H1 (cell line): ENCODE data around the gene PRIMPOL. TPM values are rescaled to one million over a fixed set of nuclear protein-coding genes. Genes with fewer than 3 reads are reported as not detected.

Source experiments
- CTCF ChIA-PET: fragments of 300-600 bp; sonication (Branson Sonifier 250); formaldehyde crosslinking; loops from one replicate; lab custom pipeline; 2021; ENCODE audit not compliant: partially characterized antibody; lab: Charles Lee
- POLR2A ChIA-PET: fragments of 300-600 bp; sonication (Branson Sonifier 250); formaldehyde crosslinking; loops from one replicate; lab custom pipeline; 2021; ENCODE audit warnings: inconsistent platforms; ENCODE audit not compliant: partially characterized antibody; lab: Charles Lee
- DNase-seq, 2 experiments: peaks; one replicate each; pipeline versions ENCODE4 v3.0.0 to v3.0.0-alpha.2; 2010 to 2022; ENCODE audit warnings: low spot score in 2 of 2, low read depth in 1 of 2, mixed read lengths in 1 of 2
- FAIRE-seq: peaks from 2 replicates; lab custom pipeline; 2011; peaks lifted over from hg19 to GRCh38; lab: Jason Lieb, UNC
- H2AFZ ChIP-seq: 2 replicates; pipeline ENCODE4 v1.8.1; 2012; ENCODE audit warnings: low read length, inconsistent platforms
- H2AK5ac ChIP-seq: 2 replicates; pipeline ENCODE4 v1.6.1; 2013; ENCODE audit warnings: low read depth, low read length
- H2BK120ac ChIP-seq: replicated peaks from 2 replicates; pipeline ENCODE3; 2013; ENCODE audit warnings: low read depth, low read length, inconsistent platforms
- H2BK12ac ChIP-seq: 2 replicates; pipeline ENCODE4 v1.6.1; 2013; ENCODE audit warnings: low read depth, low read length
- H2BK15ac ChIP-seq: 2 replicates; pipeline ENCODE4 v1.6.1; 2013; ENCODE audit warnings: low read length
- H2BK20ac ChIP-seq: 2 replicates; pipeline ENCODE4 v1.6.1; 2013; ENCODE audit warnings: low read length
- H2BK5ac ChIP-seq: 2 replicates; pipeline ENCODE4 v1.6.1; 2013; ENCODE audit warnings: low read depth, low read length
- H3K14ac ChIP-seq: 2 replicates; pipeline ENCODE4 v1.6.1; 2013; ENCODE audit warnings: inconsistent platforms; ENCODE audit not compliant: insufficient read length
- H3K18ac ChIP-seq: 2 replicates; pipeline ENCODE4 v1.6.1; 2013; ENCODE audit warnings: low read length; ENCODE audit errors: extremely low read depth
- H3K23ac ChIP-seq: 2 replicates; pipeline ENCODE4 v1.6.1; 2013; ENCODE audit warnings: inconsistent platforms; ENCODE audit not compliant: insufficient read length
- H3K23me2 ChIP-seq: 2 replicates; pipeline ENCODE4 v1.6.1; 2013; ENCODE audit warnings: low read depth, low read length
- H3K27ac ChIP-seq: 2 replicates; pipeline ENCODE4 v1.6.1; 2011; ENCODE audit warnings: low read depth, low read length, inconsistent platforms
- H3K27me3 ChIP-seq, 4 experiments: replicated peaks in 1 of 4; 1 replicate in 1 of 4; 2 replicates in 3 of 4; pipeline versions ENCODE4 v1.6.1 to v1.8.1; 2011 to 2013; ENCODE audit warnings: low read length in 3 of 4, mild to moderate bottlenecking in 3 of 4, inconsistent platforms in 2 of 4, mixed read lengths in 2 of 4, moderate library complexity in 1 of 4; ENCODE audit not compliant: control insufficient read depth in 3 of 4, insufficient read depth in 3 of 4; ENCODE audit errors: extremely low read depth in 1 of 4
- H3K36me3 ChIP-seq, 4 experiments: 2 replicates each; pipeline versions ENCODE4 v1.6.1 to v1.8.1; 2011 to 2013; ENCODE audit warnings: mild to moderate bottlenecking in 4 of 4, low read length in 3 of 4, moderate library complexity in 2 of 4, control low read depth in 1 of 4, inconsistent platforms in 1 of 4; ENCODE audit not compliant: insufficient read depth in 4 of 4, control insufficient read depth in 2 of 4
- H3K4ac ChIP-seq: replicated peaks from 2 replicates; pipeline ENCODE3; 2013; ENCODE audit warnings: low read length, low read depth, mixed read lengths, inconsistent platforms; ENCODE audit not compliant: insufficient read length
- H3K4me1 ChIP-seq, 4 experiments: replicated peaks in 1 of 4; 1 replicate in 1 of 4; 2 replicates in 3 of 4; pipeline versions ENCODE4 v1.6.1 to v1.8.1; 2011 to 2013; ENCODE audit warnings: low read length in 3 of 4, inconsistent platforms in 2 of 4, mixed read lengths in 1 of 4; ENCODE audit not compliant: insufficient read depth in 4 of 4, control insufficient read depth in 3 of 4
- H3K4me2 ChIP-seq, 2 experiments: 2 replicates each; pipeline versions ENCODE4 v1.6.1 to v1.8.1; 2011 to 2013; ENCODE audit warnings: low read depth in 2 of 2, low read length in 2 of 2, control low read depth in 1 of 2, inconsistent platforms in 1 of 2, mild to moderate bottlenecking in 1 of 2; ENCODE audit not compliant: insufficient read depth in 1 of 2
- H3K4me3 ChIP-seq, 4 experiments: fragments of 200-600, 300-600 bp in 1 of 4; sonication (generic), shearing (Covaris generic), sonication (Bioruptor Twin) in 1 of 4; 2 replicates each; pipeline versions ENCODE4 v1.5.1 to v1.8.1; 2011 to 2016; ENCODE audit warnings: low read length in 4 of 4, low read depth in 3 of 4, control low read depth in 2 of 4, inconsistent platforms in 2 of 4, mild to moderate bottlenecking in 2 of 4, mixed read lengths in 1 of 4, moderate library complexity in 1 of 4; ENCODE audit not compliant: insufficient read depth in 2 of 4; ENCODE audit errors: extremely low read depth in 1 of 4
- H3K56ac ChIP-seq: replicated peaks from 2 replicates; pipeline ENCODE3; 2013; ENCODE audit warnings: low read depth, mild to moderate bottlenecking, mixed read lengths, low read length, inconsistent platforms; ENCODE audit not compliant: insufficient read length
- H3K79me1 ChIP-seq: 2 replicates; pipeline ENCODE4 v1.6.1; 2013; ENCODE audit warnings: low read depth, low read length, control low read depth
- H3K79me2 ChIP-seq, 2 experiments: 2 replicates each; pipeline versions ENCODE4 v1.6.1 to v1.8.1; 2012 to 2013; ENCODE audit warnings: low read length in 2 of 2, mild to moderate bottlenecking in 2 of 2, inconsistent platforms in 1 of 2; ENCODE audit not compliant: insufficient read depth in 2 of 2, control insufficient read depth in 1 of 2
- H3K9ac ChIP-seq, 4 experiments: replicated peaks in 1 of 4; 1 replicate in 1 of 4; 2 replicates in 3 of 4; pipeline versions ENCODE4 v1.6.1 to v1.8.1; 2011 to 2013; ENCODE audit warnings: low read depth in 3 of 4, low read length in 3 of 4, control low read depth in 2 of 4, mild to moderate bottlenecking in 2 of 4, moderate library complexity in 2 of 4, inconsistent platforms in 1 of 4; ENCODE audit errors: extremely low read depth in 1 of 4
- H3K9me3 ChIP-seq, 2 experiments: 2 replicates each; pipeline versions ENCODE4 v1.6.1 to v1.8.1; 2012 to 2013; ENCODE audit warnings: mild to moderate bottlenecking in 2 of 2, moderate library complexity in 2 of 2, control low read depth in 1 of 2, inconsistent platforms in 1 of 2, low read depth in 1 of 2, low read length in 1 of 2, mixed read lengths in 1 of 2; ENCODE audit not compliant: insufficient read depth in 2 of 2
- H4K20me1 ChIP-seq, 2 experiments: replicated peaks in 1 of 2; 2 replicates each; pipeline versions ENCODE3 to v1.8.1; 2011 to 2013; ENCODE audit warnings: inconsistent platforms in 2 of 2, low read length in 2 of 2, mild to moderate bottlenecking in 1 of 2; ENCODE audit not compliant: insufficient read depth in 2 of 2, control insufficient read depth in 1 of 2
- H4K5ac ChIP-seq: 2 replicates; pipeline ENCODE4 v1.6.1; 2013; ENCODE audit warnings: low read length, low read depth, mixed read lengths, inconsistent platforms; ENCODE audit not compliant: insufficient read length
- H4K8ac ChIP-seq: 2 replicates; pipeline ENCODE4 v1.8.0; 2013; ENCODE audit warnings: mild to moderate bottlenecking, moderate library complexity, low read length, inconsistent platforms; ENCODE audit not compliant: insufficient read depth; ENCODE audit errors: extremely low read depth
- H4K91ac ChIP-seq: replicated peaks from 2 replicates; pipeline ENCODE3; 2013; ENCODE audit warnings: low read length, mixed read lengths, inconsistent platforms; ENCODE audit not compliant: insufficient read length
- BCL11A ChIP-seq, 2 experiments: IDR thresholded peaks; one replicate each; pipeline ENCODE4 v1.6.1; 2011; ENCODE audit warnings: low read depth in 2 of 2, low read length in 2 of 2, mild to moderate bottlenecking in 2 of 2
- BRCA1 ChIP-seq: IDR thresholded peaks from 2 replicates; pipeline ENCODE4 v1.6.1; 2012; ENCODE audit warnings: low read depth, low read length, improper control_type of control experiment
- CHD2 ChIP-seq: IDR thresholded peaks from 2 replicates; pipeline ENCODE4 v1.6.1; 2012; ENCODE audit warnings: low read length, improper control_type of control experiment
- E2F6 ChIP-seq: IDR thresholded peaks from 2 replicates; pipeline ENCODE4 v1.6.1; 2012; ENCODE audit warnings: inconsistent platforms
- EGR1 ChIP-seq: IDR thresholded peaks from 2 replicates; pipeline ENCODE4 v1.6.1; 2011; ENCODE audit warnings: low read depth, low read length, borderline replicate concordance
- FOSL1 ChIP-seq: IDR thresholded peaks from 2 replicates; pipeline ENCODE4 v1.6.1; 2011; ENCODE audit warnings: mild to moderate bottlenecking, low read depth, low read length, moderate library complexity; ENCODE audit not compliant: insufficient read depth
- GTF2F1 ChIP-seq: IDR thresholded peaks from 2 replicates; pipeline ENCODE4 v1.6.1; 2012; ENCODE audit warnings: low read depth, low read length, improper control_type of control experiment, borderline replicate concordance
- HDAC2 ChIP-seq, 2 experiments: fragments of 300-600 bp in 1 of 2; sonication (generic) in 1 of 2; IDR thresholded peaks; 2 replicates each; pipeline ENCODE4 v1.6.1; 2011 to 2012; ENCODE audit warnings: low read depth in 2 of 2, low read length in 2 of 2, mild to moderate bottlenecking in 2 of 2, moderate library complexity in 2 of 2, borderline replicate concordance in 1 of 2, inconsistent platforms in 1 of 2
- KDM4A ChIP-seq: IDR thresholded peaks from one replicate; pipeline ENCODE4 v1.7.1; 2012; ENCODE audit warnings: low read depth, mild to moderate bottlenecking, moderate library complexity, low read length, inconsistent platforms; ENCODE audit not compliant: severe bottlenecking
- KDM5A ChIP-seq: fragments of 200-600 bp; IDR thresholded peaks from 2 replicates; pipeline ENCODE4 v1.7.1; 2012; ENCODE audit warnings: mild to moderate bottlenecking, low read length, inconsistent platforms, mixed read lengths
- RBBP5 ChIP-seq: IDR thresholded peaks from 2 replicates; pipeline ENCODE4 v1.7.1; 2012; ENCODE audit warnings: low read depth, mild to moderate bottlenecking, inconsistent platforms, low read length, moderate library complexity, borderline replicate concordance
- RXRA ChIP-seq: IDR thresholded peaks from 2 replicates; pipeline ENCODE4 v1.6.1; 2011; ENCODE audit warnings: low read depth, mild to moderate bottlenecking, low read length, moderate library complexity; ENCODE audit not compliant: insufficient read depth
- SIRT6 ChIP-seq: IDR thresholded peaks from one replicate; pipeline ENCODE4 v1.7.1; 2012; ENCODE audit warnings: low read length, inconsistent platforms
- SP2 ChIP-seq: IDR thresholded peaks from 2 replicates; pipeline ENCODE4 v1.6.1; 2012; ENCODE audit warnings: mild to moderate bottlenecking, low read length, inconsistent platforms
- TAF1 ChIP-seq: IDR thresholded peaks from 2 replicates; pipeline ENCODE4 v1.6.1; 2011; ENCODE audit warnings: mild to moderate bottlenecking, low read depth, low read length
- polyA plus RNA-seq, 7 experiments: library from polyadenylated mRNA; depleted of rRNA in 3 of 7; stranded (reverse) in 5 of 7; unstranded in 2 of 7; fragments of >200 nt in 5 of 7; fragments of 200-250 nt in 2 of 7; gene quantifications; 1 replicate in 5 of 7; 2 replicates in 1 of 7; 4 replicates in 1 of 7; pipeline versions ENCODE4 v1.2.1 to v1.2.3, GENCODE V29; 2011 to 2013; ENCODE audit warnings: missing spikeins in 2 of 7, mixed read lengths in 2 of 7
- total RNA-seq: library from RNA; stranded (reverse); fragmentation: NEBNext Ultra II Directional; extraction: Animal tissue kit (Norgen Biotek cat#: 25700); gene quantifications from 2 replicates; pipeline ENCODE4 v1.2.1, GENCODE V29; 2021

PRIMPOL gene
- total and polyA plus RNA-seq, 2 of the 8 experiments (the other 6 are each of a cell fraction or from before 2014, with no cell fraction given), result 4.4 to 6.7 TPM

GRCh38 chr4:184712322-184712721 is 62.8 kb downstream of the PRIMPOL start:
- Histone ChIP-seq H3K9me3 (no peaks in the 10 kb centered on the region), H3K56ac (no peak overlapping the region), H2AK5ac (no peak overlapping the region), H3K4me3 (no peak overlapping the region), H2BK20ac (no peak overlapping the region), H3K36me3 (peaks cover 11 to 85% (median 51%) of the 10 kb centered on the region in 4 experiments), H3K27ac (no peak overlapping the region), H3K27me3 (no peaks in the 10 kb centered on the region), H2BK120ac (no peak overlapping the region), H3K9ac (no peak overlapping the region), H4K91ac (no peak overlapping the region), H3K14ac (no peak overlapping the region), H2AFZ (no peak overlapping the region), H3K79me1 (peaks cover 4% of the 10 kb centered on the region; the same call in 1 of the 2 replicates), H3K4ac (no peak overlapping the region), H2BK15ac (no peak overlapping the region), H3K79me2 (peaks cover 0 to 20% of the 10 kb centered on the region in 2 experiments; a peak in 2 of 4 replicates), H3K4me1 (no peaks in the 10 kb centered on the region), H4K20me1 (peaks cover 0 to 5% of the 10 kb centered on the region in 2 experiments), H3K4me2 (no peak overlapping the region), H2BK5ac (no peak overlapping the region), H3K23me2 (no peaks in the 10 kb centered on the region), H4K8ac (no peak overlapping the region), H2BK12ac (no peak overlapping the region), H4K5ac (no peak overlapping the region), H3K18ac (no peak overlapping the region), H3K23ac (no peak overlapping the region)
- no peak for DNase-seq
- ChIA-PET POLR2A (interaction anchor here (0.6 kb wide), 1 partner anchor 9 kb away, joined by 3 read pairs; no protein-coding TSS in a partner anchor), CTCF (no interaction called here)
- no peak for FAIRE-seq
- TF ChIP-seq E2F6 (no peak), SP2 (no peak), FOSL1 (no peak), RBBP5 (no peak), KDM5A (no peak), GTF2F1 (no peak), BRCA1 (no peak), TAF1 (no peak), HDAC2 (IDR thresholded peaks at IDR 0.05; ENCODE audit: borderline replicate concordance in 1 of 2, low read depth in 2 of 2, low read length in 2 of 2) (no peak), EGR1 (no peak), SIRT6 (no peak), BCL11A (IDR thresholded peaks at IDR 0.05; ENCODE audit: low read depth in 2 of 2, low read length in 2 of 2) (no peak), KDM4A (no peak), CHD2 (no peak), RXRA (no peak)
